ENCODE results near the gene FRRS1L. TPM values are rescaled to one million over a fixed set of nuclear protein-coding genes. Genes with fewer than 3 reads are reported as not detected.

FRRS1L gene
- total RNA-seq, 1 experiment from 2014 or later: not detected

DNA sequence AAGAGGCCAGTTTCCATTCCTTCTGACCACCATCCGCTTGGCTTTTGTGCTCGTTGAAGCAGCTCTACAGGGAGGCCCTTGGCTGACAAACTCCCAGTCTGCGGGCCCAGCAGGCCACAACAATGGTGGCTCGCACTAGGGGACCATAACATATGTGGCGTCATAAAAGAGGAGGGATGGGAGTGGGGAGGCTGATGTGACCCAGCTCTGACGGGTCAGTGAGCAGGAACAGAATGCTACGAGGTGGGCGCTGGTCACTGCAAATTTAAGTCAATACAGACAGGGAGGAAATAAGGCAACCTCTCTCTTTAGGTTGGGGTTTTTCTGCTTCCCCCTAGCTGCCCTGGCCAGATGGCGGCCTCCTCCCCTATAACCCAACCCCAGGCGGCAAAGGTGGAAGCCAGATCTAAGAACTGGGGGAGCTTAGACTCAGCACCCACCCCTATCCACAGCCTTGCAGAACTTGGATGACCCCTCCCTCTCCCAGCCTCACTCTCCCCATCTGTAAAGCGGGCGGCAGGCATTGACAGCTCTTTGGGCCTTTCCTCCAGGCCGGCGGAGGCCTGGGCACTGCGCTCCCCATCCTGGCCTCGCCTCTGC lies 778 bp downstream of the FRRS1L start:
- intact Hi-C loops (cut with micrococcal nuclease; ENCODE audit: unreplicated experiment): no loop called here
- BruUV-seq (replicated peaks): no TSS peak
- DNase-seq: no peak
- H3K4me1 Mint-ChIP-seq (ENCODE audit: low read depth, unreplicated experiment): no peaks in the 10 kb centered on the region
- no peak overlapping the region for H3K4me3 Mint-ChIP-seq (ENCODE audit: low read depth, unreplicated experiment)
- H3K9me3 Mint-ChIP-seq (ENCODE audit: low read depth, unreplicated experiment): no peaks in the 10 kb centered on the region
- CTCF ChIA-PET: no interaction called here
- TF ChIP-seq, protein P1, sequence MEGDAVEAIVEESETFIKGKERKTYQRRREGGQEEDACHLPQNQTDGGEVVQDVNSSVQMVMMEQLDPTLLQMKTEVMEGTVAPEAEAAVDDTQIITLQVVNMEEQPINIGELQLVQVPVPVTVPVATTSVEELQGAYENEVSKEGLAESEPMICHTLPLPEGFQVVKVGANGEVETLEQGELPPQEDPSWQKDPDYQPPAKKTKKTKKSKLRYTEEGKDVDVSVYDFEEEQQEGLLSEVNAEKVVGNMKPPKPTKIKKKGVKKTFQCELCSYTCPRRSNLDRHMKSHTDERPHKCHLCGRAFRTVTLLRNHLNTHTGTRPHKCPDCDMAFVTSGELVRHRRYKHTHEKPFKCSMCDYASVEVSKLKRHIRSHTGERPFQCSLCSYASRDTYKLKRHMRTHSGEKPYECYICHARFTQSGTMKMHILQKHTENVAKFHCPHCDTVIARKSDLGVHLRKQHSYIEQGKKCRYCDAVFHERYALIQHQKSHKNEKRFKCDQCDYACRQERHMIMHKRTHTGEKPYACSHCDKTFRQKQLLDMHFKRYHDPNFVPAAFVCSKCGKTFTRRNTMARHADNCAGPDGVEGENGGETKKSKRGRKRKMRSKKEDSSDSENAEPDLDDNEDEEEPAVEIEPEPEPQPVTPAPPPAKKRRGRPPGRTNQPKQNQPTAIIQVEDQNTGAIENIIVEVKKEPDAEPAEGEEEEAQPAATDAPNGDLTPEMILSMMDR (IDR thresholded peaks at IDR 0.05; ENCODE audit: unreplicated experiment): no peak
- H3K27ac Mint-ChIP-seq (ENCODE audit: unreplicated experiment): no peak overlapping the region
- H3K27me3 Mint-ChIP-seq (ENCODE audit: unreplicated experiment): peaks cover 16% of the 10 kb centered on the region
- H3K36me3 Mint-ChIP-seq (ENCODE audit: insufficient read depth, unreplicated experiment): no peaks in the 10 kb centered on the region

DNA sequence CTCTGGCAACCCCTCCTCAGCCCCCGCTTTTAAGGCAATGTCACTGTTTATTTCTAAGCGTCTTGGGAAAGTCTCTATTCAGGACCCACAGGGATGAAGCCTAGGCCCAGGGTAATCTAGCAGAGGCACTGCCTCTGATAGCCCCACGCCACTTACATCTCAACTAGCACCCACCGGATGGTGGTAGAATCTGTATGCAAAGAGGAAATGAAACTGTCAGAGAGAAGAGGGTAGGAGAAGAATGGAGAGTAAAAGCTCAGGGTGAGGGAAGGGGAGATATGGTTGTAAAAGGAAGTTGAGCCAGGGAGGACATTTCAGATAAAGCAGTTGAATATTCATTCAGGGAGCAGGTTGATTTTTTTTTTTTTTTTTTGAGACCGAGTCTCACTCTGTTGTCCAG lies 3.0 kb downstream of the FRRS1L start:
- H3K4me1 Mint-ChIP-seq (ENCODE audit: low read depth, unreplicated experiment): no peaks in the 10 kb centered on the region
- no TSS peak for BruUV-seq (replicated peaks)
- DNase-seq: no peak
- no peaks in the 10 kb centered on the region for H3K9me3 Mint-ChIP-seq (ENCODE audit: low read depth, unreplicated experiment)
- H3K27me3 Mint-ChIP-seq (ENCODE audit: unreplicated experiment): peaks cover 16% of the 10 kb centered on the region
- no peak overlapping the region for H3K4me3 Mint-ChIP-seq (ENCODE audit: low read depth, unreplicated experiment)
- no peaks in the 10 kb centered on the region for H3K36me3 Mint-ChIP-seq (ENCODE audit: insufficient read depth, unreplicated experiment)
- TF ChIP-seq, protein P1 (IDR thresholded peaks at IDR 0.05; ENCODE audit: unreplicated experiment): no peak
- intact Hi-C loops (cut with micrococcal nuclease; ENCODE audit: unreplicated experiment): no loop called here
- H3K27ac Mint-ChIP-seq (ENCODE audit: unreplicated experiment): no peak overlapping the region
- CTCF ChIA-PET: no interaction called here

DNA sequence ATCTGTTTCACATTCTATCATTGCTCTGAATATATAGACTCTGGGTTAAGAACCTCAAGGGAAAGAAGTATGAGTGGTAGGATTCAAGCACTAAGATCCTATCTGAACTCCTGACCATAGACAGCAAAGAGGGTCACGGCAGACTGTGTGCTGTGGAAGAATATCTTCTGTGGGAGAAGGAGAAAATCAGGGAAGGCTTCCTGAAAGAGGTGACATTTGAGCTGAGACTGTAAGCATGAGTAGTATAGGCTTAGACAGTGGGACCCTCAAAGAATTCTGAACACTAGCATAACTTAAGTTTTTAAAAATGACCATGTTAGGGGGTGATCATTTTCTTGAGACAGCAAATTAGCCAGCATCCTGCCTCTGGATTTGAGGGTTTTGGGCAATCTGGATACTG lies 3.9 kb downstream of the FRRS1L start:
- intact Hi-C loops (cut with micrococcal nuclease; ENCODE audit: unreplicated experiment): no loop called here
- H3K27me3 Mint-ChIP-seq (ENCODE audit: unreplicated experiment): peaks cover 16% of the 10 kb centered on the region
- CTCF ChIA-PET: interaction anchor here (0.6 kb wide), 1 partner anchor 134 kb away, joined by 3 read pairs; no protein-coding TSS in a partner anchor
- H3K4me1 Mint-ChIP-seq (ENCODE audit: low read depth, unreplicated experiment): no peaks in the 10 kb centered on the region
- no TSS peak for BruUV-seq (replicated peaks)
- TF ChIP-seq, protein P1 (IDR thresholded peaks at IDR 0.05; ENCODE audit: unreplicated experiment): no peak
- DNase-seq: no peak
- no peaks in the 10 kb centered on the region for H3K36me3 Mint-ChIP-seq (ENCODE audit: insufficient read depth, unreplicated experiment)
- H3K9me3 Mint-ChIP-seq (ENCODE audit: low read depth, unreplicated experiment): no peaks in the 10 kb centered on the region
- no peak overlapping the region for H3K27ac Mint-ChIP-seq (ENCODE audit: unreplicated experiment)
- no peak overlapping the region for H3K4me3 Mint-ChIP-seq (ENCODE audit: low read depth, unreplicated experiment)

DNA sequence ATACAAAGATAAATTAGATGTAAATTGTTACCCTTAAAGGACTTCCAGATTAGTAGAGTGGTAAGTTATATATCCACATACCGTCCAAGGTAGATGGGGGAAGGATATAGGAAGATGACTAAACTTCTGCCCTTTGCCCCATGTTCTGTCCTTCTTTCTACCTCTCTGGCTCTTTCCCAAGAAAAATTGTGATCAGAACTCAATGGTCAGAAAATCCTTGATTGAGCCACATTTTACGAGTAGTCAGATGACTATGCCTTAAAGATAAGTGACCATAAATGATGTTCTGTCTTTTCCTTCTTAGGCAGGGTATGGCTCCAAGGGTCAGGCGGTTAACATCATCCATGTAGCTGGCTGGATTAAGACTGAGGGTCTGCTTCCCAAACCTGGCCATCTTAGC lies 4.4 kb downstream of the FRRS1L start:
- Mint-ChIP-seq H3K27me3 (ENCODE audit: unreplicated experiment) (peaks cover 16% of the 10 kb centered on the region), H3K36me3 (ENCODE audit: insufficient read depth, unreplicated experiment) (no peaks in the 10 kb centered on the region), H3K9me3 (ENCODE audit: low read depth, unreplicated experiment) (no peaks in the 10 kb centered on the region), H3K4me3 (ENCODE audit: low read depth, unreplicated experiment) (no peak overlapping the region), H3K27ac (ENCODE audit: unreplicated experiment) (no peak overlapping the region), H3K4me1 (ENCODE audit: low read depth, unreplicated experiment) (no peaks in the 10 kb centered on the region)
- intact Hi-C loops (cut with micrococcal nuclease; ENCODE audit: unreplicated experiment): no loop called here
- TF ChIP-seq, protein P1 (IDR thresholded peaks at IDR 0.05; ENCODE audit: unreplicated experiment): no peak
- DNase-seq: no peak
- no TSS peak for BruUV-seq (replicated peaks)
- CTCF ChIA-PET: interaction anchor here (0.6 kb wide), 1 partner anchor 134 kb away, joined by 3 read pairs; no protein-coding TSS in a partner anchor
